Measurements from ENCODE around the gene SERINC3. TPM values are rescaled to one million over a fixed set of nuclear protein-coding genes. Genes with fewer than 3 reads are reported as not detected.

SERINC3 gene
- total and polyA plus RNA-seq, 2 of the 13 experiments (the other 11 are each of a cell fraction or from before 2014, with no cell fraction given): 82.0 to 226 TPM

DNA sequence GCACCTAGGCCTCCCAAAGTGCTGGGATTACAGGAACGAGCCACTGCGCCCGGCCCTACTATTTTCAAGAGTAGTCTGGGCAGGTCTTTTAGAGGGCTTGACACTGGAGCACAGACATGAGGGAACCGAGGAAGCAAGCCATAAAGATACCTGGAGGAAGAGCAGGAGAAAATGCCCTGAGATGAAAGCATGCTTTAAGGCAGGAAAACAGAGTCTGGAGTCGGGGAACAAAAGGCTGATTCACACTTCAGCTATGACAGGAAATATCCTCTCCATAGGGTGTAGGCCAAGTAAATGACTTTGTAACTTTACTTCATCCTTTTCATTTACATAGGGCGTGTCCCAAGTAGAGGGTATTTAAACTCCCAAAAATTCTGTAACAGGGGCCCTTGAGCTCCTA is 4.3 kb upstream of the SERINC3 start (continued):
- no peak for TF ChIP-seq PHF21A (CRISPR knock-in tag; IDR thresholded peaks at IDR 0.05)
- TF ChIP-seq MYNN (CRISPR knock-in tag; IDR thresholded peaks at IDR 0.05; ENCODE audit: low read depth): no peak
- no peak for TF ChIP-seq ZNF235 (CRISPR knock-in tag; IDR thresholded peaks at IDR 0.05; ENCODE audit: borderline replicate concordance)
- 0 out of 2 replicates have a peak, but pooled peaks have one; percentile 25 for TF ChIP-seq BCL3 (CRISPR knock-in tag; IDR thresholded peaks at IDR 0.05)
- no peak for TF ChIP-seq RBAK (CRISPR knock-in tag; IDR thresholded peaks at IDR 0.05)

DNA sequence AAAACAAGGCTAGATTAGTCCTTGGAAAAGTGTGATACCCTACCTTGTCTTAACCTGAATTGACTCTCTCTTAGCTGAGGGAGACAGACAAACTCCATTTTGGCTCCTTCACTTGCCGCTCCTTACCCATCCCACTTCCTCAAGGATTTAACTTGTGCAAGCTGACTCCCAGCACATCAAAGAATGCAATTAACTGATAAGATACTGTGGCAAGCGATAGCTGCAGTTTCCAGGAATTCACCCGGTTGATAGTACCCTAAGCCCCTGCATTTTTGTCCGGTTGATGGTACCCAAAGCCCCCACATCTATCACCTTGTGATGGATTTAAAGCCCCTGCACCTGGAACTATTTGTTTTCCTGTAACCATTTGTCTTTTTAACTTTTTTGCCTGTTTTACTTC is 1.9 kb upstream of the SERINC3 start:
- POLR2A ChIA-PET: no interaction called here
- ATAC-seq (no peak), FAIRE-seq (no peak), DNase-seq (ENCODE audit: low spot score) (no peak)
- Histone ChIP-seq H3K4me3 (replicated peaks in 1 of 3; ENCODE audit: insufficient read depth in 1 of 3, low read depth in 2 of 3, low read length in 3 of 3) (no peak overlapping the region), H3K79me2 (ENCODE audit: insufficient read depth, low read length) (peaks cover 31% of the 10 kb centered on the region), H3K36me3 (replicated peaks in 1 of 2; ENCODE audit: control insufficient read depth in 1 of 2, insufficient read depth in 2 of 2, low read length in 2 of 2) (no peaks in the 10 kb centered on the region; a peak in 1 of 5 replicates), H3K4me1 (ENCODE audit: insufficient read depth, low read length) (peaks cover 88% of the 10 kb centered on the region), H3K27me3 (ENCODE audit: control insufficient read depth in 1 of 2, insufficient read depth in 2 of 2, low read length in 2 of 2) (peaks cover 0 to 7% of the 10 kb centered on the region in 2 experiments; a peak in 1 of 5 replicates), H3K4me2 (ENCODE audit: low read depth, low read length) (no peak overlapping the region; the same call in 1 of the 2 replicates), H3K9ac (ENCODE audit: insufficient read depth, low read depth, low read length) (no peak overlapping the region), H4K20me1 (ENCODE audit: insufficient read depth, low read length) (peaks cover 27% of the 10 kb centered on the region), H3K9me3 (ENCODE audit: low read length) (no peaks in the 10 kb centered on the region), H3K27ac (ENCODE audit: extremely low read length, insufficient read depth, low read length) (no peak overlapping the region), H2AFZ (ENCODE audit: low read length) (peak overlapping the region; percentile 65)
- intact Hi-C loops (cut with micrococcal nuclease; ENCODE audit: unreplicated experiment) (loop anchor here (2.0 to 5.0 kb wide), 2 partner anchors 49 to 89 kb away; partner anchors contain the start of gene TTPAL), in situ Hi-C loops (cut with HindIII; ENCODE audit: extremely low pct_ligation_motif_present, low pct_unique_long_range_greater_than_20kb) (no loop called here)
- CTCF ChIA-PET (ENCODE audit: low intra/inter-chr PET ratio, low total read pairs): no interaction called here
- no TSS peak for BruUV-seq (replicated peaks)
- WGBS (ENCODE audit: low lambda C conversion rate): 10% methylated on average over 4 of the region's 4 CpGs
- TF ChIP-seq TBP (CRISPR knock-in tag; IDR thresholded peaks at IDR 0.05) (no peak), ZNF691 (CRISPR knock-in tag; IDR thresholded peaks at IDR 0.05; ENCODE audit: borderline replicate concordance, low read depth) (no peak), ZNF746 (CRISPR knock-in tag; IDR thresholded peaks at IDR 0.05) (no peak), KAT8 (CRISPR knock-in tag; IDR thresholded peaks at IDR 0.05) (no peak), ETV5 (CRISPR knock-in tag; IDR thresholded peaks at IDR 0.05; ENCODE audit: borderline replicate concordance) (no peak), ZNF121 (CRISPR knock-in tag; IDR thresholded peaks at IDR 0.05) (no peak), IKZF1 (IDR thresholded peaks at IDR 0.05) (no peak), CREB1 (IDR thresholded peaks at IDR 0.05) (no peak), CREB1 (CRISPR knock-in tag; IDR thresholded peaks at IDR 0.05) (no peak), KLF9 (CRISPR knock-in tag; IDR thresholded peaks at IDR 0.05; ENCODE audit: low read depth) (no peak)
- TF ChIP-seq, protein P1, sequence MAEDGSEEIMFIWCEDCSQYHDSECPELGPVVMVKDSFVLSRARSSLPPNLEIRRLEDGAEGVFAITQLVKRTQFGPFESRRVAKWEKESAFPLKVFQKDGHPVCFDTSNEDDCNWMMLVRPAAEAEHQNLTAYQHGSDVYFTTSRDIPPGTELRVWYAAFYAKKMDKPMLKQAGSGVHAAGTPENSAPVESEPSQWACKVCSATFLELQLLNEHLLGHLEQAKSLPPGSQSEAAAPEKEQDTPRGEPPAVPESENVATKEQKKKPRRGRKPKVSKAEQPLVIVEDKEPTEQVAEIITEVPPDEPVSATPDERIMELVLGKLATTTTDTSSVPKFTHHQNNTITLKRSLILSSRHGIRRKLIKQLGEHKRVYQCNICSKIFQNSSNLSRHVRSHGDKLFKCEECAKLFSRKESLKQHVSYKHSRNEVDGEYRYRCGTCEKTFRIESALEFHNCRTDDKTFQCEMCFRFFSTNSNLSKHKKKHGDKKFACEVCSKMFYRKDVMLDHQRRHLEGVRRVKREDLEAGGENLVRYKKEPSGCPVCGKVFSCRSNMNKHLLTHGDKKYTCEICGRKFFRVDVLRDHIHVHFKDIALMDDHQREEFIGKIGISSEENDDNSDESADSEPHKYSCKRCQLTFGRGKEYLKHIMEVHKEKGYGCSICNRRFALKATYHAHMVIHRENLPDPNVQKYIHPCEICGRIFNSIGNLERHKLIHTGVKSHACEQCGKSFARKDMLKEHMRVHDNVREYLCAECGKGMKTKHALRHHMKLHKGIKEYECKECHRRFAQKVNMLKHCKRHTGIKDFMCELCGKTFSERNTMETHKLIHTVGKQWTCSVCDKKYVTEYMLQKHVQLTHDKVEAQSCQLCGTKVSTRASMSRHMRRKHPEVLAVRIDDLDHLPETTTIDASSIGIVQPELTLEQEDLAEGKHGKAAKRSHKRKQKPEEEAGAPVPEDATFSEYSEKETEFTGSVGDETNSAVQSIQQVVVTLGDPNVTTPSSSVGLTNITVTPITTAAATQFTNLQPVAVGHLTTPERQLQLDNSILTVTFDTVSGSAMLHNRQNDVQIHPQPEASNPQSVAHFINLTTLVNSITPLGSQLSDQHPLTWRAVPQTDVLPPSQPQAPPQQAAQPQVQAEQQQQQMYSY (CRISPR knock-in tag; IDR thresholded peaks at IDR 0.05): no peak
- TF ChIP-seq, protein P2, sequence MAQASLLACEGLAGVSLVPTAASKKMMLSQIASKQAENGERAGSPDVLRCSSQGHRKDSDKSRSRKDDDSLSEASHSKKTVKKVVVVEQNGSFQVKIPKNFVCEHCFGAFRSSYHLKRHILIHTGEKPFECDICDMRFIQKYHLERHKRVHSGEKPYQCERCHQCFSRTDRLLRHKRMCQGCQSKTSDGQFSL (CRISPR knock-in tag; IDR thresholded peaks at IDR 0.05): no peak
